GM12878 (cell line): Measurements from ENCODE around the gene SF1.

Experiments
- ATF3 ChIP-seq: IDR thresholded peaks from 2 replicates; pipeline ENCODE4 v1.6.1; 2011; ENCODE audit warnings: low read depth, mild to moderate bottlenecking, low read length, moderate library complexity, borderline replicate concordance; ENCODE audit errors: extremely low read depth
- CTCF ChIP-seq, 3 experiments: IDR thresholded peaks in 2 of 3; conservative IDR thresholded peaks in 1 of 3; 2 replicates each; pipeline ENCODE4 v1.5.1; 2011; ENCODE audit warnings: low read depth in 3 of 3, low read length in 3 of 3, mild to moderate bottlenecking in 3 of 3, control low read depth in 2 of 3, moderate library complexity in 2 of 3, inconsistent platforms in 1 of 3, mixed read lengths in 1 of 3; ENCODE audit not compliant: control insufficient read depth in 2 of 3, insufficient read depth in 1 of 3; ENCODE audit errors: extremely low read depth in 1 of 3
- EZH2 ChIP-seq: IDR thresholded peaks from 2 replicates; pipeline ENCODE4 v1.6.1; 2012; ENCODE audit warnings: low read depth, mild to moderate bottlenecking, control low read depth, inconsistent platforms, low read length, borderline replicate concordance; ENCODE audit not compliant: control insufficient read depth
- RAD21 ChIP-seq: IDR thresholded peaks from 2 replicates; pipeline ENCODE4 v1.6.1; 2011; ENCODE audit warnings: mild to moderate bottlenecking, low read depth, low read length, moderate library complexity; ENCODE audit not compliant: insufficient read depth
- TCF12 ChIP-seq: IDR thresholded peaks from 2 replicates; pipeline ENCODE4 v1.6.1; 2011; ENCODE audit warnings: low read depth, mild to moderate bottlenecking, low read length

- no peak for TF ChIP-seq CTCF (IDR thresholded peaks at IDR 0.05 in 2 of 3, conservative IDR thresholded peaks at IDR 0.05 in 1 of 3; ENCODE audit: control insufficient read depth in 2 of 3, extremely low read depth in 1 of 3, insufficient read depth in 1 of 3, low read depth in 3 of 3, low read length in 3 of 3)
- TF ChIP-seq EZH2, result no peak
- no peak for TF ChIP-seq ATF3
- TF ChIP-seq TCF12, result peak; percentile 18; the same call in 1 of the 2 replicates
- no peak for TF ChIP-seq RAD21
These were observed 36.4 kb upstream of the SF1 start for GRCh38 chr11:64814712-64815187.
